MCF 10A (cell line): ENCODE results near the gene PIK3R6. TPM values are rescaled to one million over a fixed set of nuclear protein-coding genes. Genes with fewer than 3 reads are reported as not detected.

Experiments
- BruUV-seq: library from RNA; stranded (reverse); fragments of 400-500 nt; replicated peaks from 2 replicates; lab custom pipeline; 2021; lab: Mats Ljungman, UMichigan
- CTCF ChIA-PET: fragments of 300-600 bp; sonication (Branson Sonifier 250); formaldehyde crosslinking; extraction: SDS; loops from one replicate; lab custom pipeline; 2021; ENCODE audit warnings: antibody characterized with exemption, inconsistent platforms; lab: Yijun Ruan, JAX
- POLR2A ChIA-PET: fragments of 300-600, 350-650 bp; sonication (Branson Sonifier 250); formaldehyde crosslinking; extraction: SDS; loops from one replicate; lab custom pipeline; 2020; ENCODE audit warnings: antibody characterized with exemption, inconsistent platforms; lab: Yijun Ruan, JAX
- DNase-seq: peaks from one replicate; pipeline ENCODE4 v3.0.0-alpha.2; 2018; ENCODE audit not compliant: unreplicated experiment
- H3K27ac Mint-ChIP-seq: one replicate; pipeline ENCODE4 v1.8.0; 2022; ENCODE audit warnings: mild to moderate bottlenecking, low read depth, mixed read lengths; ENCODE audit not compliant: unreplicated experiment
- H3K27me3 Mint-ChIP-seq: one replicate; pipeline ENCODE4 v1.8.0; 2022; ENCODE audit warnings: mixed read lengths; ENCODE audit not compliant: insufficient read depth, unreplicated experiment
- H3K36me3 Mint-ChIP-seq: one replicate; pipeline ENCODE4 v1.8.0; 2022; ENCODE audit warnings: mild to moderate bottlenecking, moderate library complexity, mixed read lengths; ENCODE audit not compliant: insufficient read depth, unreplicated experiment
- H3K4me1 Mint-ChIP-seq: one replicate; pipeline ENCODE4 v1.8.0; 2022; ENCODE audit warnings: mixed read lengths; ENCODE audit not compliant: insufficient read depth, unreplicated experiment
- H3K4me3 Mint-ChIP-seq: one replicate; pipeline ENCODE4 v1.8.0; 2022; ENCODE audit warnings: mild to moderate bottlenecking, moderate library complexity, mixed read lengths; ENCODE audit not compliant: unreplicated experiment
- H3K9me3 Mint-ChIP-seq: one replicate; pipeline ENCODE4 v1.8.0; 2022; ENCODE audit warnings: mixed read lengths; ENCODE audit not compliant: unreplicated experiment
- CTCF ChIP-seq: fragments of 200-600 bp; IDR thresholded peaks from one replicate; pipeline ENCODE4 v1.8.0; 2022; ENCODE audit warnings: antibody characterized with exemption, mild to moderate bottlenecking; ENCODE audit not compliant: unreplicated experiment
- intact Hi-C: fragments of 100-400 bp; cut with micrococcal nuclease; formaldehyde crosslinking; loops from 2 replicates; pipeline ENCODE4 v1.14.1; 2022
- total RNA-seq: library from RNA; stranded (reverse); gene quantifications from 2 replicates; pipeline ENCODE4 v1.2.3, GENCODE V29; 2022

The PIK3R6 gene
- total RNA-seq, 1 experiment from 2014 or later = not detected

GRCh38 chr17:8835106-8835505 is 32.4 kb downstream of the PIK3R6 start:
- no TSS peak for BruUV-seq
- TF ChIP-seq CTCF = no peak
- Mint-ChIP-seq H3K4me1 (peaks cover 9% of the 10 kb centered on the region), H3K4me3 (no peak overlapping the region), H3K27me3 (no peaks in the 10 kb centered on the region), H3K9me3 (peaks cover 8% of the 10 kb centered on the region), H3K36me3 (no peaks in the 10 kb centered on the region), H3K27ac (no peak overlapping the region)
- POLR2A ChIA-PET = no interaction called here
- no peak for DNase-seq
- CTCF ChIA-PET = interaction anchor here (1.6 kb wide), 1 partner anchor 15 kb away, joined by 4 read pairs; no protein-coding TSS in a partner anchor
- intact Hi-C loops = no loop called here

- POLR2A ChIA-PET = no interaction called here
- Mint-ChIP-seq H3K27me3 (no peaks in the 10 kb centered on the region), H3K9me3 (peaks cover 8% of the 10 kb centered on the region), H3K27ac (no peak overlapping the region), H3K4me3 (no peak overlapping the region), H3K36me3 (no peaks in the 10 kb centered on the region), H3K4me1 (peaks cover 7% of the 10 kb centered on the region)
- CTCF ChIA-PET = interaction anchor here (0.6 kb wide), 1 partner anchor 273 kb away, joined by 4 read pairs; no protein-coding TSS in a partner anchor
- intact Hi-C loops = no loop called here
- no TSS peak for BruUV-seq
- peak; percentile 6 for DNase-seq
- peak; percentile 38 for TF ChIP-seq CTCF
These were observed 34.6 kb downstream of the PIK3R6 start for GRCh38 chr17:8832711-8833352.

GRCh38 chr17:8831234-8831849 is 36.1 kb downstream of the PIK3R6 start:
- TF ChIP-seq CTCF = no peak
- POLR2A ChIA-PET = no interaction called here
- Mint-ChIP-seq H3K4me3 (no peak overlapping the region), H3K27me3 (no peaks in the 10 kb centered on the region), H3K27ac (no peak overlapping the region), H3K9me3 (no peaks in the 10 kb centered on the region), H3K4me1 (no peaks in the 10 kb centered on the region), H3K36me3 (no peaks in the 10 kb centered on the region)
- DNase-seq = no peak
- intact Hi-C loops = no loop called here
- BruUV-seq = no TSS peak
- CTCF ChIA-PET = no interaction called here

- Mint-ChIP-seq H3K4me1 (no peaks in the 10 kb centered on the region), H3K4me3 (no peak overlapping the region), H3K27ac (no peak overlapping the region), H3K9me3 (peaks cover 3% of the 10 kb centered on the region), H3K36me3 (no peaks in the 10 kb centered on the region), H3K27me3 (no peaks in the 10 kb centered on the region)
- no peak for TF ChIP-seq CTCF
- BruUV-seq = no TSS peak
- intact Hi-C loops = no loop called here
- ChIA-PET POLR2A (no interaction called here), CTCF (no interaction called here)
- DNase-seq = no peak
These were observed 37.3 kb downstream of the PIK3R6 start for GRCh38 chr17:8830141-8830540.
